ENCODE results near the gene CPNE5.

DNA sequence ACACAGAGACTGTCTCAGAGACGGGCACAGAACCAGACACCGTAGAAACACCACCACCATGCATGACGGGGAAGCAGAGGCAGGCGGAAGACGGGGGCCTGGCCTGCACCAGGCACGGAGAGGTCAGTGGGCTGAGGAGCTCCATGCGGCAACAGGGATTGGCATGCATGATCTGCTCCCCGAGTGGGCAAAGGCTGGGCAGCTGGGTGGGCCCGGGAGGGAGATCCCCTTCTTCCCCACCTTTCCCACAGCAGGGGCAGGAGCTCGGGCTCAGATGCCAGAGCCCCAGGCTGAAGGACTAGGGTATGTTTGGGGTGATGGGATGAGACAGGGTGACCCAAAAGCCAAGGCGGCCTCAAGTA, 98.4 kb downstream of the CPNE5 start:
- TF ChIP-seq, protein P1, sequence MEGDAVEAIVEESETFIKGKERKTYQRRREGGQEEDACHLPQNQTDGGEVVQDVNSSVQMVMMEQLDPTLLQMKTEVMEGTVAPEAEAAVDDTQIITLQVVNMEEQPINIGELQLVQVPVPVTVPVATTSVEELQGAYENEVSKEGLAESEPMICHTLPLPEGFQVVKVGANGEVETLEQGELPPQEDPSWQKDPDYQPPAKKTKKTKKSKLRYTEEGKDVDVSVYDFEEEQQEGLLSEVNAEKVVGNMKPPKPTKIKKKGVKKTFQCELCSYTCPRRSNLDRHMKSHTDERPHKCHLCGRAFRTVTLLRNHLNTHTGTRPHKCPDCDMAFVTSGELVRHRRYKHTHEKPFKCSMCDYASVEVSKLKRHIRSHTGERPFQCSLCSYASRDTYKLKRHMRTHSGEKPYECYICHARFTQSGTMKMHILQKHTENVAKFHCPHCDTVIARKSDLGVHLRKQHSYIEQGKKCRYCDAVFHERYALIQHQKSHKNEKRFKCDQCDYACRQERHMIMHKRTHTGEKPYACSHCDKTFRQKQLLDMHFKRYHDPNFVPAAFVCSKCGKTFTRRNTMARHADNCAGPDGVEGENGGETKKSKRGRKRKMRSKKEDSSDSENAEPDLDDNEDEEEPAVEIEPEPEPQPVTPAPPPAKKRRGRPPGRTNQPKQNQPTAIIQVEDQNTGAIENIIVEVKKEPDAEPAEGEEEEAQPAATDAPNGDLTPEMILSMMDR (conservative IDR thresholded peaks at IDR 0.05; ENCODE audit: low read length): no peak
- TF ChIP-seq EZH2phosphoT487 (IDR thresholded peaks at IDR 0.05; ENCODE audit: borderline replicate concordance): no peak

All from Loucy (cell line).